K562 (cell line): ENCODE data around the gene ALG9. TPM values are rescaled to one million over a fixed set of nuclear protein-coding genes. Genes with fewer than 3 reads are reported as not detected.

Experiments used
- ATAC-seq: fragments of 200-7000 bp; cut with Tn5 transposase; 3 replicates; pipeline ENCODE4 v1.9.1; 2020; ENCODE audit warnings: moderate library complexity
- BruUV-seq: library from RNA; stranded (reverse); fragments of 400-500 nt; replicated peaks from 2 replicates; lab custom pipeline; 2021; lab: Mats Ljungman, UMichigan
- CTCF ChIA-PET: fragments of 300-600 bp; formaldehyde crosslinking; extraction: SDS; loops from one replicate; lab custom pipeline; 2021; ENCODE audit warnings: low intra/inter-chr PET ratio; lab: Yijun Ruan, JAX
- POLR2A ChIA-PET: fragments of 300-600, 350-650 bp; sonication (Branson Sonifier 250); formaldehyde crosslinking; extraction: SDS; loops from one replicate; lab custom pipeline; 2021; ENCODE audit warnings: antibody characterized with exemption, inconsistent platforms; lab: Yijun Ruan, JAX
- DNase-seq, 4 experiments: peaks; one replicate each; pipeline versions ENCODE4 v3.0.0 to v3.0.0-alpha.2; 2011 to 2018; ENCODE audit warnings: low spot score in 3 of 4, mixed read lengths in 3 of 4; ENCODE audit errors: extremely low read depth in 1 of 4
- FAIRE-seq: peaks from 2 replicates; lab custom pipeline; 2011; peaks lifted over from hg19 to GRCh38; lab: Jason Lieb, UNC
- H2AFZ ChIP-seq: 2 replicates; pipeline ENCODE4 v1.6.0; 2011; ENCODE audit warnings: low read depth, low read length, control low read depth, inconsistent platforms
- H3K27ac ChIP-seq: fragments of 200-600 bp; 3 replicates; pipeline ENCODE4 v1.8.0; 2011; ENCODE audit warnings: low read depth, mild to moderate bottlenecking, control low read depth, inconsistent platforms, low read length, moderate library complexity, mixed read lengths; ENCODE audit errors: extremely low read depth
- H3K27me3 ChIP-seq, 2 experiments: fragments of 300-600 bp in 1 of 2; 2 replicates in 1 of 2; 3 replicates in 1 of 2; pipeline versions ENCODE4 v1.6.0 to v1.8.0; 2011; ENCODE audit warnings: inconsistent platforms in 2 of 2, low read length in 2 of 2, mild to moderate bottlenecking in 1 of 2, mixed read lengths in 1 of 2, moderate library complexity in 1 of 2; ENCODE audit not compliant: control insufficient read depth in 2 of 2, insufficient read depth in 2 of 2
- H3K36me3 ChIP-seq: fragments of 300-600 bp; 3 replicates; pipeline ENCODE4 v1.8.0; 2011; ENCODE audit warnings: mild to moderate bottlenecking, low read length, inconsistent platforms; ENCODE audit not compliant: control insufficient read depth, insufficient read depth
- H3K4me1 ChIP-seq, 2 experiments: fragments of 200-600 bp in 1 of 2; replicated peaks in 1 of 2; 2 replicates in 1 of 2; 3 replicates in 1 of 2; pipeline versions ENCODE4 v1.5.1 to v1.8.0; 2011; ENCODE audit warnings: inconsistent platforms in 2 of 2, low read length in 2 of 2, mild to moderate bottlenecking in 1 of 2, mixed read lengths in 1 of 2, moderate library complexity in 1 of 2; ENCODE audit not compliant: control insufficient read depth in 2 of 2, insufficient read depth in 2 of 2
- H3K4me2 ChIP-seq: 2 replicates; pipeline ENCODE4 v1.6.1; 2011; ENCODE audit warnings: low read length, control low read depth, inconsistent platforms, mixed read lengths; ENCODE audit not compliant: insufficient read depth
- H3K4me3 ChIP-seq: fragments of 200-600 bp; sonication (generic), shearing (Covaris generic); 2 replicates; pipeline ENCODE4 v1.5.1; 2016; ENCODE audit warnings: control low read depth, inconsistent platforms
- H3K79me2 ChIP-seq: fragments of 200-600 bp; 3 replicates; pipeline ENCODE4 v1.8.0; 2011; ENCODE audit warnings: low read length, inconsistent platforms; ENCODE audit not compliant: control insufficient read depth, insufficient read depth
- H3K9ac ChIP-seq, 2 experiments: 2 replicates each; pipeline versions ENCODE4 v1.6.0 to v1.6.1; 2011; ENCODE audit warnings: low read depth in 2 of 2, low read length in 2 of 2, control low read depth in 1 of 2, inconsistent platforms in 1 of 2, mild to moderate bottlenecking in 1 of 2, mixed read lengths in 1 of 2; ENCODE audit not compliant: insufficient read depth in 1 of 2
- H3K9me1 ChIP-seq: one replicate; pipeline ENCODE4 v1.6.0; 2011; ENCODE audit warnings: inconsistent platforms, mild to moderate bottlenecking, low read length, moderate library complexity; ENCODE audit not compliant: control insufficient read depth, insufficient read depth
- H3K9me3 ChIP-seq: replicated peaks from 2 replicates; pipeline ENCODE4 v1.5.1; 2011; ENCODE audit warnings: low read depth, low read length, inconsistent platforms; ENCODE audit not compliant: control insufficient read depth, insufficient read depth
- H4K20me1 ChIP-seq: replicated peaks from 2 replicates; pipeline ENCODE4 v1.6.1; 2011; ENCODE audit warnings: low read length, inconsistent platforms, mixed read lengths; ENCODE audit not compliant: control insufficient read depth, insufficient read depth
- ARID1B ChIP-seq: fragments of 450-650 bp; IDR thresholded peaks from 2 replicates; pipeline ENCODE4 v1.6.1; 2016; ENCODE audit warnings: antibody characterized with exemption, mild to moderate bottlenecking, inconsistent platforms
- BCOR ChIP-seq: fragments of 450-650 bp; IDR thresholded peaks from 2 replicates; pipeline ENCODE4 v1.6.1; 2016
- CBX5 ChIP-seq: IDR thresholded peaks from 2 replicates; pipeline ENCODE4 v1.6.1; 2014; ENCODE audit warnings: low read depth, borderline replicate concordance
- JUN ChIP-seq, 2 experiments: sonication (generic) in 1 of 2; formaldehyde crosslinking in 1 of 2; IDR thresholded peaks; 2 replicates each; pipeline versions ENCODE4 v1.6.1 to v1.8.0; 2012 to 2022; ENCODE audit warnings: borderline replicate concordance in 2 of 2, mild to moderate bottlenecking in 2 of 2, improper control_type of control experiment in 1 of 2, low read depth in 1 of 2, low read length in 1 of 2, missing genetic modification reagents in 1 of 2
- KAT8 ChIP-seq: fragments of 450-650 bp; IDR thresholded peaks from 2 replicates; pipeline ENCODE4 v1.6.1; 2016; ENCODE audit warnings: low read depth, mild to moderate bottlenecking
- KLF1 ChIP-seq: fragments of 450-650 bp; IDR thresholded peaks from 2 replicates; pipeline ENCODE4 v1.6.1; 2016; ENCODE audit warnings: missing genetic modification characterization, missing compliant biosample characterization
- MAFK ChIP-seq: IDR thresholded peaks from 2 replicates; pipeline ENCODE4 v1.6.1; 2011; ENCODE audit warnings: low read length, improper control_type of control experiment
- MCM5 ChIP-seq: fragments of 450-650 bp; IDR thresholded peaks from 2 replicates; pipeline ENCODE4 v1.6.1; 2016; ENCODE audit warnings: low read depth
- TEAD1 ChIP-seq, 2 experiments: fragments of 450-650 bp in 1 of 2; sonication (generic) in 1 of 2; formaldehyde crosslinking; IDR thresholded peaks; 2 replicates each; pipeline versions ENCODE4 v1.4.0 to v1.8.0; 2020 to 2022; ENCODE audit warnings: mild to moderate bottlenecking in 2 of 2, missing genetic modification reagents in 1 of 2
- ZNF23 ChIP-seq: fragments of 250-450 bp; sonication (Bioruptor Pico); IDR thresholded peaks from 2 replicates; pipeline ENCODE4 v1.4.0; 2020; ENCODE audit warnings: mild to moderate bottlenecking
- WGBS: fragments of 100-300 bp; shearing (Covaris generic); methylation state at CpG from one replicate; pipeline ENCODE4 v1.1.6; 2016; ENCODE audit warnings: low coverage, mixed read lengths; ENCODE audit not compliant: insufficient coverage; ENCODE audit errors: missing lambda C conversion rate; 5-methylcytosine and 5-hydroxymethylcytosine counted together
- in situ Hi-C: fragments of 300-500 bp; cut with MboI; formaldehyde crosslinking; loops from 4 replicates; pipeline ENCODE4 v1.15.0; 2018; ENCODE audit warnings: inconsistent platforms, mixed read lengths
- intact Hi-C: fragments of 100-400 bp; cut with micrococcal nuclease; formaldehyde crosslinking; loops from 2 replicates; pipeline ENCODE4 v1.14.2; 2022
- polyA plus RNA-seq, 8 experiments: library from polyadenylated mRNA; depleted of rRNA in 4 of 8; stranded (reverse) in 5 of 8; unstranded in 3 of 8; fragments of >200 nt; fragmentation: Nextera tagmentation in 2 of 8; fragmentation: Illumina TruSeq in 1 of 8; extraction: Ambion mirVana in 2 of 8; extraction: Trizol in 1 of 8; gene quantifications; 2 replicates each; pipeline versions ENCODE4 v1.2.1 to v1.2.3, GENCODE V29; 2011 to 2014; ENCODE audit warnings: inconsistent platforms in 1 of 8, missing spikeins in 1 of 8
- total RNA-seq, 7 experiments: library from RNA; depleted of rRNA in 6 of 7; stranded (reverse); fragments of >200 nt in 6 of 7; fragmentation: Illumina TruSeq in 2 of 7; extraction: Trizol in 2 of 7; gene quantifications; 2 replicates each; pipeline versions ENCODE4 v1.2.1 to v1.2.3, GENCODE V29; 2011 to 2021; ENCODE audit warnings: low replicate concordance in 1 of 7
- TF ChIP-seq, protein P1 (sequence below): fragments of 250-450 bp; sonication (Bioruptor Pico); IDR thresholded peaks from 2 replicates; pipeline ENCODE4 v1.9.0; 2021; ENCODE audit warnings: mild to moderate bottlenecking, inconsistent platforms
- TF ChIP-seq, protein P2 (sequence below), 2 experiments: IDR thresholded peaks; 2 replicates each; pipeline ENCODE4 v1.6.1; 2011; ENCODE audit warnings: borderline replicate concordance in 1 of 2, control low read depth in 1 of 2, low read depth in 1 of 2, low read length in 1 of 2, mild to moderate bottlenecking in 1 of 2, mixed read lengths in 1 of 2, moderate library complexity in 1 of 2; ENCODE audit not compliant: insufficient read depth in 1 of 2, insufficient read length in 1 of 2, poor library complexity in 1 of 2, severe bottlenecking in 1 of 2; ENCODE audit errors: extremely low read depth in 1 of 2
- TF ChIP-seq, protein P3 (sequence below), 3 experiments: IDR thresholded peaks in 2 of 3; conservative IDR thresholded peaks in 1 of 3; 2 replicates each; pipeline ENCODE4 v1.5.1; 2011 to 2012; ENCODE audit warnings: low read length in 3 of 3, mild to moderate bottlenecking in 3 of 3, control low read depth in 2 of 3, improper control_type of control experiment in 1 of 3, inconsistent platforms in 1 of 3, low read depth in 1 of 3, mixed read lengths in 1 of 3, moderate library complexity in 1 of 3; ENCODE audit not compliant: insufficient read depth in 2 of 3
- TF ChIP-seq, protein P4 (sequence below): fragments of 450-650 bp; formaldehyde crosslinking; IDR thresholded peaks from 2 replicates; pipeline ENCODE4 v1.4.0; 2022; ENCODE audit warnings: missing genetic modification characterization

ALG9 gene
- total and polyA plus RNA-seq, 9 of the 15 experiments (the other 6 are each of a cell fraction or from before 2014, with no cell fraction given), result 11.5 to 40.5 (median 24.9) TPM

DNA sequence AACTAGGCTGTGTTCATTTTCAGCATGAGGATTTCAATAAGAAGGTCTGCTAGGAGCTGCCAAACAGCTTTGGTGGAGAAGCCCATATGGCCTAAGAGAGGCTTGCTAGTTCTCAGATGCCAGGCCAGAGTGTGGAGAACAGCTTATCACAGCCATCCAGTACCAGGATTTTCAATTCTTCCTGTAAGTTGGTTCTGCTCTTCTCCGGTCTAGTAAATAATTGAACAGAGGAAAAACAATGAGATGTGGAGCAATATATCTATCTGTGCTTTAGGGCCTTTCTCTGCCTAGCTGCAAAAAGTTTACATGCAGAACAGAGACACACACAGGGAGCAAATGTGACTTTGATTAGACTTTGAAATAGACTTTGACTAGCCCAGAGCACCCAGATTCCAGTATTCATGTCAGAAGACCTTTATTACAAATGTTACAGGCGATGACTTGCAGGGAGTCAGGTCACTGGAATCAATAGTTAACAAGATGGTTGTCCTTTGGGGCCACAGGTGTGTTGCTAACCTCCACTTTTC, 85.4 kb downstream of the ALG9 start:
- Histone ChIP-seq H3K27ac (no peak overlapping the region), H3K79me2 (no peaks in the 10 kb centered on the region), H2AFZ (no peak overlapping the region), H3K36me3 (peaks cover 19% of the 10 kb centered on the region; the same call in 2 of the 3 replicates), H3K27me3 (no peaks in the 10 kb centered on the region), H3K9me1 (no peaks in the 10 kb centered on the region), H3K4me3 (no peak overlapping the region), H4K20me1 (no peaks in the 10 kb centered on the region), H3K4me1 (no peaks in the 10 kb centered on the region; a peak in 1 of 5 replicates), H3K9me3 (no peaks in the 10 kb centered on the region), H3K9ac (no peak overlapping the region), H3K4me2 (no peak overlapping the region)
- POLR2A ChIA-PET, result interaction anchor here (0.7 kb wide), 2 partner anchors 9 kb away, joined by 3 read pairs; no protein-coding TSS in a partner anchor
- no TSS peak for BruUV-seq
- intact Hi-C loops (no loop called here), in situ Hi-C loops (no loop called here)
- ATAC-seq (no peak), FAIRE-seq (no peak), DNase-seq (no peak)
- WGBS, result 84% methylated on average over 2 of the region's 2 CpGs
- CTCF ChIA-PET, result no interaction called here
- TF ChIP-seq TEAD1 (CRISPR knock-in tag; IDR thresholded peaks at IDR 0.05), result no peak
- no peak for TF ChIP-seq MCM5
- TF ChIP-seq, protein P1, sequence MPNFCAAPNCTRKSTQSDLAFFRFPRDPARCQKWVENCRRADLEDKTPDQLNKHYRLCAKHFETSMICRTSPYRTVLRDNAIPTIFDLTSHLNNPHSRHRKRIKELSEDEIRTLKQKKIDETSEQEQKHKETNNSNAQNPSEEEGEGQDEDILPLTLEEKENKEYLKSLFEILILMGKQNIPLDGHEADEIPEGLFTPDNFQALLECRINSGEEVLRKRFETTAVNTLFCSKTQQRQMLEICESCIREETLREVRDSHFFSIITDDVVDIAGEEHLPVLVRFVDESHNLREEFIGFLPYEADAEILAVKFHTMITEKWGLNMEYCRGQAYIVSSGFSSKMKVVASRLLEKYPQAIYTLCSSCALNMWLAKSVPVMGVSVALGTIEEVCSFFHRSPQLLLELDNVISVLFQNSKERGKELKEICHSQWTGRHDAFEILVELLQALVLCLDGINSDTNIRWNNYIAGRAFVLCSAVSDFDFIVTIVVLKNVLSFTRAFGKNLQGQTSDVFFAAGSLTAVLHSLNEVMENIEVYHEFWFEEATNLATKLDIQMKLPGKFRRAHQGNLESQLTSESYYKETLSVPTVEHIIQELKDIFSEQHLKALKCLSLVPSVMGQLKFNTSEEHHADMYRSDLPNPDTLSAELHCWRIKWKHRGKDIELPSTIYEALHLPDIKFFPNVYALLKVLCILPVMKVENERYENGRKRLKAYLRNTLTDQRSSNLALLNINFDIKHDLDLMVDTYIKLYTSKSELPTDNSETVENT (CRISPR knock-in tag), result no peak
- no peak for TF ChIP-seq CBX5
- TF ChIP-seq, protein P2, sequence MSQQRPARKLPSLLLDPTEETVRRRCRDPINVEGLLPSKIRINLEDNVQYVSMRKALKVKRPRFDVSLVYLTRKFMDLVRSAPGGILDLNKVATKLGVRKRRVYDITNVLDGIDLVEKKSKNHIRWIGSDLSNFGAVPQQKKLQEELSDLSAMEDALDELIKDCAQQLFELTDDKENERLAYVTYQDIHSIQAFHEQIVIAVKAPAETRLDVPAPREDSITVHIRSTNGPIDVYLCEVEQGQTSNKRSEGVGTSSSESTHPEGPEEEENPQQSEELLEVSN (IDR thresholded peaks at IDR 0.05; ENCODE audit: borderline replicate concordance in 1 of 2, extremely low read depth in 1 of 2, insufficient read depth in 1 of 2, insufficient read length in 1 of 2, low read depth in 1 of 2, low read length in 1 of 2, poor library complexity in 1 of 2, severe bottlenecking in 1 of 2), result no peak
- TF ChIP-seq BCOR, result no peak
- TF ChIP-seq KLF1 (tag), result no peak
- no peak for TF ChIP-seq ARID1B
- no peak for TF ChIP-seq JUN (IDR thresholded peaks at IDR 0.05; ENCODE audit: borderline replicate concordance, low read depth, low read length)
- TF ChIP-seq JUN (CRISPR knock-in tag; IDR thresholded peaks at IDR 0.05; ENCODE audit: borderline replicate concordance), result no peak
- no peak for TF ChIP-seq MAFK
- no peak for TF ChIP-seq KAT8
- TF ChIP-seq, protein P3, sequence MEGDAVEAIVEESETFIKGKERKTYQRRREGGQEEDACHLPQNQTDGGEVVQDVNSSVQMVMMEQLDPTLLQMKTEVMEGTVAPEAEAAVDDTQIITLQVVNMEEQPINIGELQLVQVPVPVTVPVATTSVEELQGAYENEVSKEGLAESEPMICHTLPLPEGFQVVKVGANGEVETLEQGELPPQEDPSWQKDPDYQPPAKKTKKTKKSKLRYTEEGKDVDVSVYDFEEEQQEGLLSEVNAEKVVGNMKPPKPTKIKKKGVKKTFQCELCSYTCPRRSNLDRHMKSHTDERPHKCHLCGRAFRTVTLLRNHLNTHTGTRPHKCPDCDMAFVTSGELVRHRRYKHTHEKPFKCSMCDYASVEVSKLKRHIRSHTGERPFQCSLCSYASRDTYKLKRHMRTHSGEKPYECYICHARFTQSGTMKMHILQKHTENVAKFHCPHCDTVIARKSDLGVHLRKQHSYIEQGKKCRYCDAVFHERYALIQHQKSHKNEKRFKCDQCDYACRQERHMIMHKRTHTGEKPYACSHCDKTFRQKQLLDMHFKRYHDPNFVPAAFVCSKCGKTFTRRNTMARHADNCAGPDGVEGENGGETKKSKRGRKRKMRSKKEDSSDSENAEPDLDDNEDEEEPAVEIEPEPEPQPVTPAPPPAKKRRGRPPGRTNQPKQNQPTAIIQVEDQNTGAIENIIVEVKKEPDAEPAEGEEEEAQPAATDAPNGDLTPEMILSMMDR (IDR thresholded peaks at IDR 0.05 in 2 of 3, conservative IDR thresholded peaks at IDR 0.05 in 1 of 3; ENCODE audit: insufficient read depth in 2 of 3, low read depth in 1 of 3, low read length in 3 of 3), result no peak
- no peak for TF ChIP-seq ZNF23 (CRISPR knock-in tag)
- TF ChIP-seq, protein P4, sequence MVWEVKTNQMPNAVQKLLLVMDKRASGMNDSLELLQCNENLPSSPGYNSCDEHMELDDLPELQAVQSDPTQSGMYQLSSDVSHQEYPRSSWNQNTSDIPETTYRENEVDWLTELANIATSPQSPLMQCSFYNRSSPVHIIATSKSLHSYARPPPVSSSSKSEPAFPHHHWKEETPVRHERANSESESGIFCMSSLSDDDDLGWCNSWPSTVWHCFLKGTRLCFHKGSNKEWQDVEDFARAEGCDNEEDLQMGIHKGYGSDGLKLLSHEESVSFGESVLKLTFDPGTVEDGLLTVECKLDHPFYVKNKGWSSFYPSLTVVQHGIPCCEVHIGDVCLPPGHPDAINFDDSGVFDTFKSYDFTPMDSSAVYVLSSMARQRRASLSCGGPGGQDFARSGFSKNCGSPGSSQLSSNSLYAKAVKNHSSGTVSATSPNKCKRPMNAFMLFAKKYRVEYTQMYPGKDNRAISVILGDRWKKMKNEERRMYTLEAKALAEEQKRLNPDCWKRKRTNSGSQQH, result no peak
